Measurements from ENCODE around the gene DOCK3.

The DOCK3 gene, protein sequence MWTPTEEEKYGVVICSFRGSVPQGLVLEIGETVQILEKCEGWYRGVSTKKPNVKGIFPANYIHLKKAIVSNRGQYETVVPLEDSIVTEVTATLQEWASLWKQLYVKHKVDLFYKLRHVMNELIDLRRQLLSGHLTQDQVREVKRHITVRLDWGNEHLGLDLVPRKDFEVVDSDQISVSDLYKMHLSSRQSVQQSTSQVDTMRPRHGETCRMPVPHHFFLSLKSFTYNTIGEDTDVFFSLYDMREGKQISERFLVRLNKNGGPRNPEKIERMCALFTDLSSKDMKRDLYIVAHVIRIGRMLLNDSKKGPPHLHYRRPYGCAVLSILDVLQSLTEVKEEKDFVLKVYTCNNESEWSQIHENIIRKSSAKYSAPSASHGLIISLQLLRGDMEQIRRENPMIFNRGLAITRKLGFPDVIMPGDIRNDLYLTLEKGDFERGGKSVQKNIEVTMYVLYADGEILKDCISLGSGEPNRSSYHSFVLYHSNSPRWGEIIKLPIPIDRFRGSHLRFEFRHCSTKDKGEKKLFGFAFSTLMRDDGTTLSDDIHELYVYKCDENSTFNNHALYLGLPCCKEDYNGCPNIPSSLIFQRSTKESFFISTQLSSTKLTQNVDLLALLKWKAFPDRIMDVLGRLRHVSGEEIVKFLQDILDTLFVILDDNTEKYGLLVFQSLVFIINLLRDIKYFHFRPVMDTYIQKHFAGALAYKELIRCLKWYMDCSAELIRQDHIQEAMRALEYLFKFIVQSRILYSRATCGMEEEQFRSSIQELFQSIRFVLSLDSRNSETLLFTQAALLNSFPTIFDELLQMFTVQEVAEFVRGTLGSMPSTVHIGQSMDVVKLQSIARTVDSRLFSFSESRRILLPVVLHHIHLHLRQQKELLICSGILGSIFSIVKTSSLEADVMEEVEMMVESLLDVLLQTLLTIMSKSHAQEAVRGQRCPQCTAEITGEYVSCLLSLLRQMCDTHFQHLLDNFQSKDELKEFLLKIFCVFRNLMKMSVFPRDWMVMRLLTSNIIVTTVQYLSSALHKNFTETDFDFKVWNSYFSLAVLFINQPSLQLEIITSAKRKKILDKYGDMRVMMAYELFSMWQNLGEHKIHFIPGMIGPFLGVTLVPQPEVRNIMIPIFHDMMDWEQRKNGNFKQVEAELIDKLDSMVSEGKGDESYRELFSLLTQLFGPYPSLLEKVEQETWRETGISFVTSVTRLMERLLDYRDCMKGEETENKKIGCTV (N-terminal part only)

DNA sequence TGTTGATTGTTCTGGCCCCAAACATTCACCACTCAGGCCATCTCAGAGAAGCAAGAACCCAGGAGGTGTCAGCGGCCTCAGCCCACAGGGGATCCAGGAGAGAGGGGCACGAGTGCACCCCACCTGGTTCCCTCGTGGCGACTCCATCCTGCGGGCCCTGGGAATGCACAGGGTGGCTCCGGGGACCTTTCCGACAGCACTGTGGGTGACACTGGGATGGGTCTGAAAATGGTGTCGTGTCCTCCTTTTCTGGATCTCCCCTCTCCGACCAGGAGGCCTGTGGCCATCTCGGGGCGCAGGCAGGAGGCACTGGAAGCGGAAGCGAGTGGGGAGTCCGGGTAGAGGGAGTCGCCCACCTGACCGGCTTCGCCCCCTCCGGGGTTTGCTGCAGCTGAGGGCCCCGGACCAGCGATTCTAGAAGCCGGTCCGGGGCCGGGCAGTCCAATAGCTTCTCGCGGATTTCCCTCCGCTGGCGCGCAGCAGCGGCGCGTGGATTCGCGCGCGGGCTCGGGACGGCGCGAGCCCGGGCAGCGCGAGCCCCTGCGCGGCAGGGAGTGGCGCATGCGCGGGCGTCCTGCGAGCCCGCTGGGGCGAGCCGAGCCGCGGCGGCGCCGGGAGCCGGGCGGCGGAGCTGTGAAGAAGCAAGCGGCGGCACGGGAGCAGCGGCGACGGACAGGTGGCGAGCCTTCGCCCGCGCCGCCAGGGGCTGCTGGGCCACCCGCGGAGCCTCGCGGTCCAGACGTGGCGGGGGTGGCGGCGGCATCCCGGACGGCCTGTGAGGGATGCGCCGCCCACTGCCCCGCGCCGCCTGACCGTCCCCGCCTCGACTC is at the start of gene DOCK3:
Gene DOCK3, plus strand, starts transcription at position 579 of the 830 bp plus-strand sequence. CDS start 337 bp downstream, outside the sequence.
- peak; percentile 90 for DNase-seq (ENCODE audit: low spot score)

DNA sequence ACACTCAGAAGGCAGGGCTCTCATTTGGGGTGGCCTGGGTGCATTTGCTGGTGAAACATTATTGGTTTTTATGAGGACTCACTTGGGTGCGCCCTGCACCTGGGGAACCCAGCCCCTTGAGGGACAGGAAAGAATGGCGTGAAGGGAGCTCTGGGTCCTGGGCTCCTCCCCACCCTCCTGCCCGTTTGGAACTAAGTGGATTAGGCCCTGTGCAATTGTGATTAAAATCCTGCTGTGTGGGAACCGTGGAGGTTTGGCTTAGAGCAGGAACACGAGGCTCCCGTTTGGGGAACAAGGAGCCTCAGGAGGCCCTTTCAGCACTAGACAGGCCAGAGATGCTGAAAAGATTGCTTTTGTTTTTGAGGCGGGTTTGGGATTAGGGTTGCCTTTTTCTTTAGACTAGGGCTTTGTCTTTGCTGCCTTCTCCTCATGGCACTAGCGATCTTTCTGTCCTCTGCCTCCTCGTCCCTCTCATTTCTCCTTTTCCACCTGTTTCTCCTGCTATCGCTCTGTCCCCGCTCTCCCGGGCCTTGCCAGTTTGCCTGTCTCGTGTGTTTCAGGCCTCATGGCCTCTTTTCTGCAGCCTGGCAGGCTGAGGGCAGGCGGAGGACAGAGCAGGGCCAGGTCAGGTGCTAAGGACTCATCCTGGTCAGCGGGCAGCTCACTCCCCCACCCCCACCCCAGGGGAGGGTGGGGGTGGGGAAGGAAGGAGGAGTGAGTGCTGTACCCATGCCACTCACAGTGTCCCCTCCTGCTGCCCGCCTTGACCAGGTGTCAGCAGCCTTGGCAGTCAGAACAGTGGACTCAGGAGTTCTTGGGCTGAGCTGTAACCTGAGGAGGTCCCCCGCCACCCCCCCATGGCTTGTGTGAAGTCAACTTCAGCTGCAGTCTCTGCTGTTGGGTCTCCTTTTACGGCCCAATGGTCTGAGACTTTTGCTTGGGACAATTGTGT is 49.2 kb upstream of the DOCK3 start:
- DNase-seq (ENCODE audit: low spot score) = no peak

DNA sequence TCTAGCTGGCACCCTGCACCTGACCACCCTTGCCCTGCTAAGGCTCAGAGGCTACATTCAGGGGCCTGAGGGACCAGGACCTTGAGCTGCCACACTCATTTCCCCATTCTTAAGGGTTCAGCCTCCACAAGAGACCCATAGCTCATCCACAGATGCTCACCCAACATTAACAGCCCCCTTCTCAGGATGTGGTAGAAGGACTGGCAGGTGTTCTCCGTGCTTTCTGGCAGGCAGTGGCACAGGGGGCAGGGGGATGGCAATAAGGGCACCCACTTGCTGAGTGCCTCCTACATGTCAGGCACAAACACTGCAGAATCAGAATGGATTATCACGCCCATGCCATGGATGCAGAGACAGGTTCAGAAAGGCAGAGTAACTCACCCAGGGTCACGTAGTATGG is 48.3 kb upstream of the DOCK3 start:
- DNase-seq (ENCODE audit: low spot score) = no peak

DNA sequence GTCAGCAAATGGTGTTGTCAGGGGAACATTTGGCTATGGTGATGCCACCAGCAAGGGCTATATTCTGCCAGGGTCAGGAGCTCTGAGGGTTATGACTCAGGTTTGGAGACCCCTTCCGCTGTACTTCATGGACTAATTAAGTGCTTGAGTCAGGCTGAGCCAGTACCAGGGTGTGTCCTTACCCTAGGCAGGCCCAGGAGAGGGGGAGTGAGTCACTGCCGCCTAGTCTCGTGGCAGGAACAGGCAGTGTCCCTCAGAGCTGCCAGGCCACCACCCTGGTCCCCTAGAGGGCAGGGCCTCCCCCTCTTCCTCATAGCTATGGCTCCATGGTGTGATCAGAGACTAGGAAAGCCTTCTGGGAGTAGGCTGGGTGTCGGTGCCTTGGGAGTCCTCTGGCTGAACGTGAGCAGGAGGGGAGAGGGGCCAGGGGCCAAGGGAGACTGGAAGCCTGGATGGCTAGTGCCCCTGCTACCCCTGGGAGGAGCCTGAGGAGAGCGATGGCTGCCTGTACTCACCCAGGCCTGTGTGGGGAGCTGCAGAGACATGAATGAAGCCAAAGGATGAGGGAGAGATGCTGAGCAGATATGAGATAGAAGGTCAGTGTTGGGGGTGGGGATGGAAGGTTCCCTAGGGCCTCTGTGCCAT is 47.2 kb upstream of the DOCK3 start:
- DNase-seq (ENCODE audit: low spot score) = peak; percentile 62

DNA sequence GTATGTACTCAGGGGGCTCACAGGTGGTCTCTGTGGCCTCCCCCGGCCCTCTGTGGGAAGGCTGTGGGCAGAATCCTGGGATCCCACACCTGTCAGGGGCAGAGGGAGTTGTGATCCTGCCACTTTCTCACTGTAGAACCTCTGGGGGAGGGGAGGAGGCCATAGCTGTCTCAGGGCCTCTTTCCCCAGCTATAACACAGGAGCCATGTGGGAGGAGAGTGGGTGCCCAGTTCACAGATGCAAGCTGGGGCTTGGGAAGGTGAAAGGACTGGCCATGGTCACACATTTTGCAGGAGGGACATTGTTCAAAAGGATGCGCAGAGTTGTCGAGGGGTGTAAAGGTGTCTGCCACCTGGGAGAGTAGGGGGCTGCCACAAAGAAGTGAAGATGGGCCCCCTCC is 46.1 kb upstream of the DOCK3 start:
- DNase-seq (ENCODE audit: low spot score) = no peak

DNA sequence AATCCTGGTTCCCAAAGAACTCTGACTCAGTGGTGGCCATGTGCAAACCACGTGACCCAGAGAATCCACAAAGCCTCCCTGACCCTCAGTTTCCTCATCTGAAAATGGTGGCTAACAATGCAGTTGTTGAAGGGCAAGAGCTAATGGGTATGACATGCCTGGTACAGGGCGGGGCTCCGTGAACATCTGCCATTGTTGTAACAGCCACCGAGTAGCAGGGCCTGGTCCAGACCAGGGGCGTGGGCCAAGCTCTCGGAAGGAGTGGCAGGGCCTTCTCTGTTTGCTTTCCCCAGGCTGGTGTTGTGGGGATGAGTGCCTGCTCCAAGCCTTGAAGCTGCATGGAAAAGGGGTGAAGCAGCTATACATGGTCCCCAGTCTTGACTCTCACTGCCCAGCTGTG is 44.3 kb upstream of the DOCK3 start:
- no peak for DNase-seq (ENCODE audit: low spot score)

DNA sequence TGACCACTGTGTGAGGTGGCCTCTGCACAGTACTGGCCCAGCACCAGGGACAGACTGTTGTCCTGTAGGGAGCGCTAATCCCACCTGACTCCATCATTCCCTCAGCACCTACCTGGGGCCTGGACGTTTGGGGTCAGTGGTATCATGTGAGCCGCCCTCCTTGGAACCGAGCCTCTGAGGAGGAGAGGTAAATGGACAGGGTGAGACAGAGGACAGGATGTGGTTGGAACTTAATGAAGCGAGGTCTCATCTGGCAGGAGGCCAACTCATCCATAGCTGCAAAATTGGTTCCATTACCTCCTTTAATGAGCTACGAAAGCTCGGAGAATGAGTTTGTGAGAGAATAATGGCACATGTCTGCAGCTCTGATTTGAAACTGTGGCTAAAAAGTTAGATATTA is 43.9 kb upstream of the DOCK3 start:
- DNase-seq (ENCODE audit: low spot score) = no peak

DNA sequence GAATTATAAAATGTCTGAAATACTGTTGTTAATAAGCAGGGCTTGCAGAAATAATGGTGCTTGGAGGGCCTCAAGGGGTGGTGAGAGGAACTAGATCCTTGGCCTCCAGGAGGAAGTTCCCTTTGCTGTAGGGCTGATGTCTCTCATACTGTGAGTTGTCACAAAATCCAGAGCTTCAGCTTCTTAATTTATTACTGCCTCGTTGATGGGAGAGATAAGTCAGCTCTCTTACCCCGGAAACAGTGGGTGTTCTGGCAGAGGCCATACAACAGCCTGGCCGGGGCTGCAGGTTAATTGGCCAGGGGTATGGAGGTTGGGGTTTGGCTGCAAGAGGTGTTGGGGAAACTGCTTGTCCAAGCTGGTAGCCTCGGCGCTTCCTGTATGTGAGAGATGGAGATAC is 42.3 kb upstream of the DOCK3 start:
- DNase-seq (ENCODE audit: low spot score) = no peak

DNA sequence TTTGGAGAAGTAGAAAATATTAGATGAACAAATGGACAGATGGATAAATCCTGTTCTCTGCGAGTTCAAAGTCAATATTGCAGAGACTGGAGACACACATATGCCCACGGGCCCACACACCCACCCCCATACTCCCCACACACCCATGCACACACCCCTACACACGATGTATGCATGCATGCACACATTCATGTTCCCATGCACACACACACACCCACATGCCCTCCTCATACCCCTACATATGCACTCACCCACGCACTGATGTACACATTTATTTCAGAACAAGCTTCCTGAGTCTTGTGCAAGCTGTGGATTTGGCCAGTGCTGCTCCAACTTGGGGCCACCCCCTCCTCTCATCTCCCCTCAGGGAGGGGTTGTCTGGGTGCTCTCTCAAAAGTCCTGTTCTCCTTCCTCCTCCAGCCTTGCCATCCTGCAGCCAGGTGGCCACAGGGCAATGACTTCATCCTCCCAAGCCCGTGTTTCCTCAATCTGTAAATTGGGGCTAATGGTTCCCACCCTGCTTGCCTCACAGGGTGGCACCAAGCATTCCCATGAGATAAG is 41.4 kb upstream of the DOCK3 start:
- DNase-seq (ENCODE audit: low spot score) = no peak

DNA sequence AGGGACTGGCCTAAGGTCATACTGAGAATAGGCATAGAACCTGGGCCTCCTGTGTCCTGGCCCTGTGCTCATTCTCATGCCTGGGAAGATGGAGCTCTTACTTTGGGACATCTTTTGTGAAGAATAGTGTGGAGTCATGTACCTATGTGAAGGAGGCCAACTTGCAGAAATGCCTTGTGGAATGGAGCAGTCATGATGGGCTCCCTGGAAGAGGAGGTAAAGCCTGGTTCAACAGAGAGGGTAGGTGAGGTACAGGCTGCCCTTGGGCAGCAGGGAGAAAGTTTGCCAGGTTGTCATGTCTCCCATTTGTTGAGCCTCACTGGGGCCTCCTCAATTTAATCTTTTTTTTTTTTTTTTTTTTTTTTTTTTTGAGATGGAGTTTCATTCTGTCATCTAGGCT is 39.7 kb upstream of the DOCK3 start:
- no peak for DNase-seq (ENCODE audit: low spot score)

DNA sequence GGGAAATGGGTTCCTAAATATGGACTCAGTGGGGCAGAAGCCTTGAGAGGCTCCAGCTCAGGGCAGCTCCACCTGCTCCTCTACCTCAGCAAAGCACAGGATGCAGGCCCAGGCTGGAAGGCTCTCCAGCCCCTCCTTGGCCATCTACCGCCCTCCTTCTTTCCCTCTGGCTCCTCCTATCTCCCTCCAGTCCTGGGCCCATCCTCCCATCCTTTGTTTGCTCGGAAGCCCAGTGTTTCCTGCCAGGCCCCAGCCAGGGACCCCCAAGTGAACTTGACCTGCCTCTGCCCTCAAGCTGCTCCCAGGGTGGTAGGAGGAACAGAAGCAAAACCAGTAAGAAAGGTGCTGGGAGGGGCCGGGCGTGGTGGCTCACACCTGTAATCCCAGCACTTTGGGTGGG is 37.7 kb upstream of the DOCK3 start:
- no peak for DNase-seq (ENCODE audit: low spot score)

DNA sequence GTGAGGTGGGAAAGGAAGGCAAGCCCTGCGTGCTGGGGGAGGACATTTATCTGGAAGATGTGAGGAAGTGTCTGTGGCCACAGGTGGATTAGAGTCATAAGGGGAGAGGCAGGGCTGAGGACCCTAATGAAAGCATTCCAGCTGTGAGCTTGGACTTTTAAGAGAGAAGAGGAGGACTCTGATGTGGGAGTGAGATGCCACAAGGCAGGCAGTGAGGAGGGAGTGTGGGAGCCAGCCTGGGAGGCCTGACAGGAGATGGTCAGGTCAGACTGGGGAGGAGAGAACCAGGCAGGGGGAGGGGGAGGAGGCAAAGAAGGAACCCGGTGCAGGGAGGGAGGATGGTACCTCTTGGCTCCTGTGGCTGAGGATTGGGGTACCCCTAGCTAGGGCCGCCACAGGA is 36.8 kb upstream of the DOCK3 start:
- DNase-seq (ENCODE audit: low spot score) = no peak

DNA sequence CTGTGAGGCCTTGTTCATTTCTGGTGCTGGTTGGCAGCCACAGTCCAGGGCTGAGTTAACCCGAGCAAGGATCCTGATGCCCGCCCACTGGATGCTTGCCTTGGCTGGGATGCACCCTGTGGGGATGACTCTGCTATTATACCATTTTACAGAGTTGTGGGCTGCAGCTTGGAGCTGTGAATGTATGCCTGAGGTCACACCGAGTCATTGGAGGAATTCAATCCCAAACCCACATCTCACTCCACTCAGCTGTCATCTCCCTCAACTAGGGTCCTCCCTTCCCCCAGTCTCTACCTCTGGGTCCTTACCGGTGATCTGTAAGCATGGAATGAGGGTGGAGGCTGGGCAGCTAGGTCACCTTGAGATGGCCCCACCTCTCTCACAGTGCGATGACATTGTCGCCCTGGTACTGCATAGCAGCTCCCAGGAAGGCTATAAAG is 35.7 kb upstream of the DOCK3 start:
- DNase-seq (ENCODE audit: low spot score) = peak; percentile 78

DNA sequence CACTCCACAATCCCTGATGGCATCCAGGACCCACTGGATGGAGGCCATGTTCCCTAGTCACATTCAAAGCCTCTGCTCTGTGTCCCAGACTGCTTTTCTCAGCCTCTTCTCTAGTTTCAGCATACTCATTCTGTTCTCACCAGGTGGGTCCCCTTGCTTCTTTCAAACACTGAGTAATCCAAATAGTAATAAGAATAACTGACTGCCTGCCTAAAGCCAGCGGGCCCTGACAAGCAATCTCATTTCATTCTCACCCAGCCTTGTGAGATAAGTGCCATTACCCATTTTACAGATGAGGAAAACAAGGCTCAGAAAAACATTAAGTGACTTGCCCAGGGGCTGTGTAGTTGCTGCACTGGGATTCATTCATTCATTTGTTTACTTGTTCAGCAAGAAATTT is 32.3 kb upstream of the DOCK3 start:
- no peak for DNase-seq (ENCODE audit: low spot score)

DNA sequence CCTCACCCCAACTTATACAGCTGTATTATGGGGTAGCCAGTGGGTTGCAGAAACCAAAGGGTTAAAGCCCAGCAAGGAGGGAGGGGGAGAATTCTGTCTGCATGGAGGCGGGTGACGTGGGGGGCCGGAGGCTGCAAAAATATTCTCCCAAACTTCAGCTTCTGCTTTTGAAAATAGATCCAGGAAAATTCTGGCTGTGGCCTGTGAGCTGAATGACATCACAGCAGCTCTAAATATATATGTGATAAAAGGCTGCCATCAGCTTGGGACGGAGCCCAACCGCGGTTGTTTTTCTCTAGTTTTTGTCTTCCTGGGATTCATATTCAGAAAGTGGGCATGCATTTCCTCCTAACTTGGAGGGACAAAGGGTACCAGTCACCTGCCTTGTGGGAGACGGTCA is 30.2 kb upstream of the DOCK3 start:
- no peak for DNase-seq (ENCODE audit: low spot score)

DNA sequence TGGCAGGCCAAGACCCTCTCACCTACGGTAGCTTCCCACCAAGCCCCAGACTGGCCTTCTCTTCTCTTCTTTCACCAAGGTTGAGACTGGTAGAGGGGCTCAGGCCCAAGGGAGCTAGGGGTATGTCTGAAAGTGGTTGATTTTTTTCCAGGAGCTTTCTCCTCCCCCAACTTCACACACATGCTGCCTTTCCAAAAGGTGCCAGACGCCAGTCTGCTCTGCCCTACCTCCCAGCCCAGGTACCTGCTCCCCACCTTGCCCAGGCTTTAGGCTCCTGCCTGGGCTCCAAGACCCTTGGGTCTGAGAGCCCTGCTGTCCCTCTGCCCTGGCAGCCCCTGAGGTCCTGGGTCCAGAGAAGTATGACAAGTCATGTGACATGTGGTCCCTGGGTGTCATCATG is 29.3 kb upstream of the DOCK3 start:
- DNase-seq (ENCODE audit: low spot score) = no peak

DNA sequence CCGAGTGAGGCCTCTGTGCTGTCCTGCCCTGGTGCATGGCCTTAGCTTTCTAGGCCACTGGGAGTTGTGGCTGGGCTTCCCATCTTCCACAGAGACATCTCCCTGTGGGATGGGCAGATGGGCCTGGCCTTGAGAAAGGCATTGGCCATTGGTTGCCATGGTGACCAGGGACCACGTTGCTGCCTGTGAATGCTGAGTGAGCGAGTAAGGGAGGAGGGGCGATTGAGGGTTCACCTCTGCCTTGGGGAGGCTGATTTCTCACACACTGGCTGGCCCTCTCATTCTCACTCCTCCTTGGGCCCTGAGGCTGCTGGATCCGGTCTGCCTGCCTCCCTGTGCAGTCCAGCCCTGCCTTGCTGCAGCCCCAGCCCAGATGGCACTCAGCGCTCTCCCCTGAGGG is 26.4 kb upstream of the DOCK3 start:
- DNase-seq (ENCODE audit: low spot score) = no peak

DNA sequence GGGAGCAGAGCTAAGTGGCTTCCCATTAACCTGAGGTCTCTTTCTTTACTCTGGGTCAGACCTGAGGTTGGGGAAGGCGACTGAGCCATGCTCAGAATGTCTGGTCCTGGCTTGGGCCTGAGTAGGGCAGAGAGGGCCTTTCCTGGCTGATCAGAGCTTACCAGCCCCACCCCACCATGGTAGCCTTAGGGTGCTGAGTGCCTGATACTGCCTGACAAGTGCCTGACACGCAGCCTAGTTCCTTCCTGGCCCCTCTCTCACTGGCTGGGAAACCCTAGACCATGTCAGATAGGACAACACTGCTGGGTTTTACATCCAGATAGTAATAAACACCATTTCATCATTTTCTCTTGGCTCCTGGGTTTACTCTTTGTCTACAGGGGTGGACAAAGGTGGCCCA is 25.8 kb upstream of the DOCK3 start:
- DNase-seq (ENCODE audit: low spot score) = no peak

DNA sequence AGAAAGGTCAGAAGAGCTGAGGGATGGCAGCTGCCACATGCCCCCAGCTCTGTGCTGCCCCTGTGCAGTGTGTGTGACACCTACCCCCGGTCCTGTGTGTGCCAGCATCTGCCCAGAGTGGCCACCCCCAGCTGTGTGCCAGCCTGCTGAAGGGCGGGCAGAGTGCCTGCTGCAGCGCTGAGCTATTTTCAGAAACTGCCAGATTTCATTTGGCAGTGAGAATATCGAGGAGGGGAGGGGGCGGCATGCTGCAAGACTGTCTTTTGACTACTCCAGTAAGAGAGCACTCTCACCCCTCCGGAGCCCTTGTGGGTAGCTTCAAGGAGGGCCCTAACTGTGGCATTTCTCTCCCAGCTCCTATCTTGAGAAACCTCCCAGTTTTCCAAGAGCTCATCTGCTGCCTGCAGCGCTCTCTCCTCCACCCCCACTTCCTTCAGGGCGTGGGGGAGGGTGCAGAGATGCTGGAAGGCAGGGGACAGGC is 25.2 kb upstream of the DOCK3 start:
- DNase-seq (ENCODE audit: low spot score) = no peak
